Measurements from ENCODE around the gene CCDC9B. TPM values are rescaled to one million over a fixed set of nuclear protein-coding genes. Genes with fewer than 3 reads are reported as not detected.
A peak's percentile ranks its signal among the peaks of the same experiment; 100 is the strongest.

The CCDC9B gene
- total and polyA plus RNA-seq, 10 donors = 2.2 to 19.4 (median 7.1) TPM

DNA sequence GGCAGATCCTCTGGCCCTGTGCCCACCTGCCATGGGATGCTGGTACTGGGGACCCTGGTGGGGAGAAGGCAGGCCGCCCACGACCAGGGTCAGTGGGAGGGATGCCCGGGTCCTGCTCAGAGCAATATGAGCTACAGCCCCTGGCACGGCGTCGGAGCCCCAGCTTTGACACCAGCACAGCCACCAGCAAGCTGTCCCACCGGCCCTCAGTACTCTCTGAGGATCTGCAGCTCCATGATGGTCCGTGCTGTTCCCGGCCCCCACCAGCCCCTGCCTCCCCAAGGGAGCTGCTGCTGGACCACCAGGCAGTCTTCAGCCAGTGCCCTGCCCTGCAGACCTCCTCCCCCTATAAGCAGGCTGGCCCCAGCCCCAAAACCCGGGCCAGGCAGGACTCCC is 28.7 kb upstream of the CCDC9B start:
- no peak overlapping the region for H3K27ac ChIP-seq
- TF ChIP-seq, protein P1, sequence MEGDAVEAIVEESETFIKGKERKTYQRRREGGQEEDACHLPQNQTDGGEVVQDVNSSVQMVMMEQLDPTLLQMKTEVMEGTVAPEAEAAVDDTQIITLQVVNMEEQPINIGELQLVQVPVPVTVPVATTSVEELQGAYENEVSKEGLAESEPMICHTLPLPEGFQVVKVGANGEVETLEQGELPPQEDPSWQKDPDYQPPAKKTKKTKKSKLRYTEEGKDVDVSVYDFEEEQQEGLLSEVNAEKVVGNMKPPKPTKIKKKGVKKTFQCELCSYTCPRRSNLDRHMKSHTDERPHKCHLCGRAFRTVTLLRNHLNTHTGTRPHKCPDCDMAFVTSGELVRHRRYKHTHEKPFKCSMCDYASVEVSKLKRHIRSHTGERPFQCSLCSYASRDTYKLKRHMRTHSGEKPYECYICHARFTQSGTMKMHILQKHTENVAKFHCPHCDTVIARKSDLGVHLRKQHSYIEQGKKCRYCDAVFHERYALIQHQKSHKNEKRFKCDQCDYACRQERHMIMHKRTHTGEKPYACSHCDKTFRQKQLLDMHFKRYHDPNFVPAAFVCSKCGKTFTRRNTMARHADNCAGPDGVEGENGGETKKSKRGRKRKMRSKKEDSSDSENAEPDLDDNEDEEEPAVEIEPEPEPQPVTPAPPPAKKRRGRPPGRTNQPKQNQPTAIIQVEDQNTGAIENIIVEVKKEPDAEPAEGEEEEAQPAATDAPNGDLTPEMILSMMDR (IDR thresholded peaks at IDR 0.05 in 8 of 11, conservative IDR thresholded peaks at IDR 0.05 in 3 of 11) = no peak
- TF ChIP-seq POLR2A (IDR thresholded peaks at IDR 0.05) = no peak
- TF ChIP-seq POLR2AphosphoS5 (IDR thresholded peaks at IDR 0.05) = no peak
- H3K4me1 ChIP-seq = peaks cover 12 to 50% (median 30%) of the 10 kb centered on the region in 6 donors
- no peaks in the 10 kb centered on the region for H3K9me3 ChIP-seq
- 93 to 98% (median 94%) methylated on average over 8 to 10 of the region's 10 CpGs for WGBS, 5 donors
- DNase-seq = no peak
- no peaks in the 10 kb centered on the region for H3K27me3 ChIP-seq (replicated peaks in 1 of 7)
- no peaks in the 10 kb centered on the region for H3K36me3 ChIP-seq
- H3K4me3 ChIP-seq = no peak overlapping the region
- intact Hi-C loops (cut with DNase I; ENCODE audit: low total_unique reads) = loop anchor here (10.0 kb wide), 1 partner anchor 45 kb away; no protein-coding TSS in a partner anchor

DNA sequence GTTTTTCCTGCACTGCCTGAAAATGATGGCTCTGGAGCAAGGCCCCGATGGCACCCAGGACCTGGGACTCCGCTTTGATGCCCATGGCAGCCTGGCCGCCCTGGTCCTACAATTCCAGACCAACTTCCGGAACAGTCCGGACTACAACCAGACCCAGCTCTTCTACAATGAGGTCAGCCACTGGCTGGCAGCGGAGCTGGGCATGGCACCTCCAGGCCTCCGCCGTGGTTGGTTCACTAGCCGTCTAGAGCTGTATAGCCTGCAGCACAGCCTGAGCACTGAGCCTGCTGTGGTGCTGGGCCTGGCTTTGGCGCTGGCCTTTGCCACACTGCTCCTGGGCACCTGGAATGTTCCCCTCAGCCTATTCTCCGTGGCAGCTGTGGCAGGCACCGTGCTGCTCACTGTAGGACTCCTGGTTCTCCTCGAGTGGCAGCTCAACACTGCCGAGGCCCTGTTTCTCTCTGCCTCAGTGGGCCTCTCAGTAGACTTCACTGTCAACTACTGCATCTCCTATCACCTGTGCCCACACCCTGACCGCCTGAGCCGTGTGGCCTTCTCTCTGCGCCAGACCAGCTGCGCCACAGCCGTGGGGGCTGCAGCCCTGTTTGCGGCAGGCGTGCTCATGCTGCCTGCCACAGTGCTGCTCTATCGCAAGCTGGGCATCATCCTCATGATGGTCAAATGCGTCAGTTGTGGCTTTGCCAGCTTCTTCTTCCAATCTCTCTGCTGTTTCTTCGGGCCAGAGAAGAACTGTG is 28.2 kb upstream of the CCDC9B start:
- intact Hi-C loops (cut with DNase I; ENCODE audit: low total_unique reads) = loop anchor here (10.0 kb wide), 1 partner anchor 46 kb away; no protein-coding TSS in a partner anchor
- peak overlapping the region in 2 of 8 donors; percentile 83 to 87 for H3K27ac ChIP-seq
- H3K9me3 ChIP-seq = no peaks in the 10 kb centered on the region
- peak overlapping the region in 2 of 8 donors; percentile 56 to 76 for H3K4me3 ChIP-seq
- H3K36me3 ChIP-seq = no peaks in the 10 kb centered on the region
- TF ChIP-seq POLR2AphosphoS5 (IDR thresholded peaks at IDR 0.05) = no peak
- TF ChIP-seq, protein P1 (IDR thresholded peaks at IDR 0.05 in 8 of 11, conservative IDR thresholded peaks at IDR 0.05 in 3 of 11) = no peak
- no peak for TF ChIP-seq POLR2A (IDR thresholded peaks at IDR 0.05)
- WGBS, 5 donors = 93 to 98% (median 95%) methylated on average over 21 to 24 of the region's 24 CpGs
- DNase-seq = peak; percentile 82
- H3K27me3 ChIP-seq (replicated peaks in 1 of 7) = no peaks in the 10 kb centered on the region
- peaks cover 12 to 50% (median 30%) of the 10 kb centered on the region in 6 donors for H3K4me1 ChIP-seq

DNA sequence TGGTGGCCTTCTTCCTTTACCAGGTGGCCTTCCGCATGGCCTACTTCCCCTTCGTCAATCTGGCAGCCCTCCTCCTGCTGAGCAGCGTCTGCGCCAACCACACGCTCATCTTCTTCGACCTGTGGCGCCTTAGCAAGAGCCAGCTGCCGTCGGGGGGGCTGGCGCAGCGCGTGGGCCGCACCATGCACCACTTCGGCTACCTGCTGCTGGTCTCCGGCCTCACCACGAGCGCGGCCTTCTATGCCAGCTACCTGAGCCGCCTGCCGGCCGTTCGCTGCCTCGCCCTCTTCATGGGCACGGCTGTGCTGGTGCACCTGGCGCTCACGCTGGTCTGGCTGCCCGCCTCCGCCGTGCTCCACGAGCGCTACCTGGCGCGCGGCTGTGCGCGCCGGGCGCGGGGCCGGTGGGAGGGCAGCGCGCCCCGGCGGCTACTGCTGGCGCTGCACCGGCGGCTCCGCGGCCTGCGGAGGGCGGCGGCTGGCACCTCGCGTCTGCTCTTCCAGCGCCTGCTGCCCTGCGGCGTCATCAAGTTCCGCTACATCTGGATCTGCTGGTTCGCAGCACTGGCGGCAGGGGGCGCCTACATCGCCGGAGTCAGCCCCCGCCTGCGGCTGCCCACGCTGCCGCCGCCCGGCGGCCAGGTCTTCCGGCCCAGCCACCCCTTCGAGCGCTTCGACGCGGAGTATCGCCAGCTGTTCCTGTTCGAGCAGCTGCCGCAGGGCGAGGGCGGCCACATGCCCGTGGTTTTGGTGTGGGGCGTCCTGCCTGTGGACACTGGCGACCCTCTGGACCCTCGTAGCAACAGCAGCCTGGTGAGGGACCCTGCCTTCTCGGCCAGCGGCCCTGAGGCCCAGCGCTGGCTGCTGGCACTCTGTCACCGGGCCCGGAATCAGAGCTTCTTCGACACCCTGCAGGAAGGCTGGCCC is 27.2 kb upstream of the CCDC9B start:
- H3K27ac ChIP-seq = peak overlapping the region in 7 of 8 donors; percentile 58 to 87 (median 75)
- H3K36me3 ChIP-seq = no peaks in the 10 kb centered on the region
- peak overlapping the region; percentile 4 to 76 (median 49) for H3K4me3 ChIP-seq
- no peaks in the 10 kb centered on the region for H3K27me3 ChIP-seq (replicated peaks in 1 of 7)
- peaks cover 12 to 44% (median 27%) of the 10 kb centered on the region in 6 donors for H3K4me1 ChIP-seq
- TF ChIP-seq, protein P1 (IDR thresholded peaks at IDR 0.05 in 8 of 11, conservative IDR thresholded peaks at IDR 0.05 in 3 of 11) = peak; percentile 75 to 98 (median 94)
- TF ChIP-seq POLR2A (IDR thresholded peaks at IDR 0.05) = no peak
- peak; percentile 63 to 85 (median 74) for TF ChIP-seq POLR2AphosphoS5 (IDR thresholded peaks at IDR 0.05)
- intact Hi-C loops (cut with DNase I; ENCODE audit: low total_unique reads) = loop anchor here (10.0 kb wide), 1 partner anchor 47 kb away; no protein-coding TSS in a partner anchor
- peak; percentile 98 for DNase-seq
- no peaks in the 10 kb centered on the region for H3K9me3 ChIP-seq
- 9 to 32% (median 10%) methylated on average over 9 to 91 of the region's 91 CpGs for WGBS, 5 donors

All from spleen (tissue), 11 donors.